ENCODE data around the gene LOXHD1.
A peak's percentile ranks its signal among the peaks of the same experiment; 100 is the strongest.

LOXHD1 gene

DNA sequence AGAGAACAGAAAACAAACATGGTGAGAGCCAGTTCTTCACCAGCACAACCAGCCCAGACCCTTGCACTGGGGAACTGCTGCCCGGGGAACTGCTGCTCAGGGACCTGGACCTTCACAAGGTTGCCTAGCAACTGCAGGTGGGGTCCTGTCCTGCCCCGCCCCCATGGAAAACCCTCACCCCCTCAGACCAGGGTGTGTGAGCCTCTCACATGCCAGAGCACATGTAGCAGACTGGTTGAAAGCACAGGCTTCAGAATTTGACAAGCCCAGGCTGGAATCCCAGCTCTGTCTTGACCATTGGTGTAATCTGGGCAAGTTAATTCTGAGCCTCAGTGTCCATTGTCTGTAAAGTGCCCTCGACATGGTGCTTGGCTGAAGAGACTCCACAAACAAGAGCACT is 118.6 kb downstream of the LOXHD1 start:
- DNase-seq, result no peak

- no peak for DNase-seq
These were observed 120.7 kb downstream of the LOXHD1 start for GRCh38 chr18:46536215-46536874.

- no peak for DNase-seq
These were observed 125.5 kb downstream of the LOXHD1 start for GRCh38 chr18:46531482-46531881.

DNA sequence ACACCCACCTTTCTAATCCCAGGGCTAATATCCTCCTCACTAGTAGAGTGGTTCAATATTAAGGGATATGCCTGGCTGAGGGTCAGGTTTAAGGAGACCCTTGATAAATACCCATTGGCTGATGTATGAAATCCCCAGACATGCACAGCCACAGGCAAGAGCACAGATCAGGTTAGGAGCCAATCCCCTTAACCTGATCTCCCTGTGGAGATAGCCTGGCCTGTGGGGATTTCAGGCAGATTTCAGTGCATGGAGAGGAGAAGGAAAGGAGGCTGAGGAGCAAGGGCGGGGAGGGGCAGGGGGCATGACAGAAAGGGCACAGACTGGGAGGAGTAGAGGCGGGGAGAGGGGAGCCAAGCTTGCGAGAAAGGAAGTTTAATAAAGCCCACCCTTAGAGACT is 129.0 kb downstream of the LOXHD1 start:
- DNase-seq, result no peak

- no peak for DNase-seq
These were observed 137.2 kb downstream of the LOXHD1 start for GRCh38 chr18:46519870-46520269.

- peak in 1 of 2 experiments; percentile 8 for DNase-seq
These were observed 138.6 kb downstream of the LOXHD1 start for GRCh38 chr18:46518438-46518837.

GRCh38 chr18:46516555-46516954 is 140.5 kb downstream of the LOXHD1 start:
- DNase-seq, result no peak

DNA sequence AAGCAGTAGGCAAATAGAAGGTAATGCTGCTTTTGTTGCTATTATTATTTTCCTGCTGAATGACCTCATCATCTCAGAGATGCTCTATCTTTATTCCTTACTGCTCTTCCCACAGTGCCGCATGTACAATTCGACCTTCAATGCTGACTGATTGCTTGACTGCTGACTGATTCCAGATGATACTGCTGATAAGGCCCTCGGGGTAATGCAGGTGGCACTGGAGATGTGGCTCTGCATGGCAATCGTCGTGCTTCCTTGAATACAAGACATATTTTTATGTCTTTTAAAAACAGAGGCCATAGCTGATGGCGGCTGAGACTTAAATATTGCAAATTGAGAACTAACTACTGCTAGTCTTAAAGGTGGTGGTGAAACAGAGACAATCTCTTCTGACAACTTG is 146.6 kb downstream of the LOXHD1 start:
- DNase-seq, result no peak

GRCh38 chr18:46509530-46509929 is 147.5 kb downstream of the LOXHD1 start:
- no peak for DNase-seq

DNA sequence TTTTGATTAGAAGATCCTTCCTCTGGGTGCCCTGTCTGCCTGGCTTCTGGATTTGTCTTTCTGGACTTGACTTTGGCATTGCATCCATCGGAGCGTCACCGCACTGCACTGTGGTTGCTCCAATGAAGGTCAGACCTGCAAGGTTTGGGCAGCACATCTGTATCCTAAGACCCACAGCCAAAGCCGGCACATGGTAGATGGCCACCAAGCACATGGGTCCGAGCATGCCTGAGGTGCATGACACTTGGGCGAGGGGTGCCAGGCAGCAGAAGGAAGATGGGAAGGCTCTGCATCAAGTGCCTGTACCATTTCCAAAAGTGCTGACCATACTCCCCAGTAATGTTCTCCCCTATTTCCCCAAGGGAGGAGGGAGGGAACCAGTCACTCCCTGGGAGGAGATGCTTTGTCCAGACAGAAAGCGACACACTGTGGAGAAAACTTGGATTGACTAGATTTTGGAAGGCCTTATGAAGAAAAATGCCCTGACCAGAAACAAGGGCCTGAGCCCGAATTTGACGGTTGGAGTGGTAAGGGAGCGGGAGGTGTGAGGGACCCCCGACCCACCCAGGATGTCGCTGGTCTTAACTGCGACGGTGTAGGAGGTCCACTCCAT is 149.9 kb downstream of the LOXHD1 start:
- DNase-seq, result no peak

- DNase-seq, result no peak
These were observed 154.6 kb downstream of the LOXHD1 start for GRCh38 chr18:46502444-46502843.

GRCh38 chr18:46497129-46497528 is 159.9 kb downstream of the LOXHD1 start:
- DNase-seq, result no peak

GRCh38 chr18:46488471-46489213 is 168.4 kb downstream of the LOXHD1 start:
- peak; percentile 48 to 90 for DNase-seq

DNA sequence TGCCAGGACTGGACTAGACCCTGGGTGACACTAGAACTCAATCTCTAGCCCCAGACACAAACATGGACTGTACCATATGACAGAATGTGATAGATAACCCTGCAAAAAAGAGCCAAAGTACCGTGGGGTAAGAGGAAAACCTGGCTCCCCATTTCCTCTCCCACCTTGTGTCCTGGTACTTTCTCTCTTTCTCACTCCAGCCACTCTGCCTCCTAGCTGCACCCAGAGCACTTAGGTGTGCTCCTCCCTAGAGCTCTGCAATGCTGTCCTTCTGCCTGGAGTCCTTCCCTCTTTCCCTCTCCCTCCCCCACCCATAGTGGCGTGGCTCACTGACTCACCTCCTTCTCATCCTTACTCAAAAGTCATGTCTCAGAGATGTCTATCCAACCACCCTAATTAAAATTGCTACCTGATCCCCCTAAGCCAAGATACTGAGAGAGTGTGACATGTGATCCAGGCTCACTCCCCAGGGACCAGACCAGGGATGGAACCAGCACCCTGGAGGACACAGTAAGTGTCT is 171.3 kb downstream of the LOXHD1 start:
- DNase-seq, result no peak

DNA sequence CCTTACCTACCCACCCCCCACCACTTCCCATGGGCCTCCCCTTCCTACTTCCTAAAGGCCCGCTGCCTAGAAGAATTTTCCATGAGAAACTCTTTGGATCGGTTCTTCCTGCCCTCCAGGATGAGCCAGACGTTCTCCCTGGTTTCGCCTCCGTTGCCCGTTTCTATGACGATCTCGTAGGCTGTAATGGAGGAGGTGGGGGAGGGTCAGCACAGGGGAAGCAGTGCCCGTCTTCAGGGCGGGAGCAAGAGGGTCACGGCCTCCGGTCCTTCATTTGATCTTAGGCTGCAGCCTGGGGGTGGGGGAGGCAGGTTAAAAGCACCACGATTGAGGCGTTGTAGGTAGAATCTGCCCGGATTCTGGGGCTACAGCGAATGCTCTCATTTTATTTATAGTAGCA is 172.0 kb downstream of the LOXHD1 start:
- no peak for DNase-seq

- no peak for DNase-seq
These were observed 174.2 kb downstream of the LOXHD1 start for GRCh38 chr18:46482831-46483230.

DNA sequence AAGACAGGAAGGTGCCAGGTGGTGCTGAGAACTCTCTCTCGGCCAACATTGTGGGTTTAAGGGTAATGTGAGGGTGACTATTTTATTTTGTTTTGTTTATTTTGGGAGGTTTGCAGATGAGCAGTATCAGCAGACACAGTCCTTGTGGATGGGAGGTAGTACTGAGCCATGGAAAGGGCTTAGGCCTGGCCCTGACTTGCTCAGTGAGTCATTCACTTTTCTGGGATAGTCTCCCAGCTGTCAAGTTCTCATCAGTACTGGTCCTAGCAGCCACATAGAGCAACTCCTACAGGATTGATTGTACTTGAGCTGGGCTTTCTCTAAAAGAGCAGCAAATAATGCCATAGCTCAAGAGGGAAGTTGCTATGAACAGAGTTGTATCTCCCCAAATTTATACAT is 175.2 kb downstream of the LOXHD1 start:
- peak in 1 of 2 experiments; percentile 58 for DNase-seq

GRCh38 chr18:46481048-46481846 is 175.8 kb downstream of the LOXHD1 start:
- peak; percentile 10 to 41 for DNase-seq

GRCh38 chr18:46480226-46480625 is 176.8 kb downstream of the LOXHD1 start:
- DNase-seq, result peak; percentile 68 to 90

DNA sequence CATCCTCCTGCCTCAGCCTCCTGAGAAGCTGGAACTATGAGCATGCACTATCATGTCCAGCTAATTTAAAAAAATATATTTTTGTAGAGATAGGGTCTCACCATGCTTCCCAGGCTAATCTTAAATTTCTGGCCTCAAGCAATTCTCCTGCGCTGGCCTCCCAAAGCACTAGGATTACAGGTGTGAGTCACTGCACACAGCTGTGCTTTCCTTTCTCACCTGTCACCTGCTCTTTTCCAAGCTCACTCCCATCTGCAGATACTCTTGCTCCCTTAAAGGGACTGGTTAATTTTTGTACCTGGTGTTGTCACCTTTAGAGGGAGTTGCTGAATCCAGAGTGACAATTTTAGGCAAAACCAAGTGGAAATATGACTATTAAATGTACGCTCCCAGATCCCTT is 178.2 kb downstream of the LOXHD1 start:
- DNase-seq, result no peak

GRCh38 chr18:46477425-46478011 is 179.5 kb downstream of the LOXHD1 start:
- no peak for DNase-seq

- DNase-seq, result no peak
These were observed 181.6 kb downstream of the LOXHD1 start for GRCh38 chr18:46475390-46475752.

Data from NCI-H446 (cell line).